ENCODE data around the gene SMAD2. TPM values are rescaled to one million over a fixed set of nuclear protein-coding genes. Genes with fewer than 3 reads are reported as not detected.

Gene SMAD2
- total RNA-seq, 5 donors from 2014 or later (not counting 1 experiment from before 2014, with no cell fraction given) = 110 to 129 (median 115) TPM

DNA sequence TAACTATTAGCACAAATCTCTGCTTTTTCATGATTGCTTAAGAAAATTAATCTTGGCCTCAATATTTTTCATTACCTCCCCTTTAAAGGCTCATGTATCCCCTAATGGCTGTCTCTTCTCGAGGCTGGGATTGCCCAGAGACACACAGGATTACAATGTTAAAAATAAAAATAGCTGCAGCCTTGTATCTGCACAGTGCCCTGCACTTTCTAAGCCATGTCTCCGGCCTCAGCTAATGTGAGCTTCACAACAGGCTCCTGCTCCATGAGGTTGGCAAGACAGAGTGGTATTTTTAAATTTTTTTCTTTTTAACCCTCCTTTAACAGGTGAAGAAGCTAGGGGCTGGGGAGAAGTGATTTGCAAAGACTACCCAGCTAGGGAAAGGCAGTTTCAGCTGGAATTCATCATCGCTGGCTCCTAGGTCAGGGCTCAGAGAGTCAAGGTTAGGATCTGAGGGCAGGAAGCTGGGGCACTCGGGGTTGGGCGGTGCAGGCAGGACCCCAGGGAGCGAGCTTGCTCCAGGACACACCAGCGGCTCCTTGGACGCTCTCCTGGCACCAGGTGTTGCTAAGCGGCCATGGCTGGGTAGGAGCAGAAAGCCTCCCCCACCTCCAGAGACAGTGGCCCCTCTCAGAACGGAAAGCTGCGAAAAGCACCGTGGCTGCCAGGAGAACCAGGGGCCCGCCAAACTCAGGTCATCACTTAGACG, 135.6 kb downstream of the SMAD2 start:
- Histone ChIP-seq H3K27ac (ENCODE audit: low read length) (no peak overlapping the region), H3K4me3 (ENCODE audit: control insufficient read depth in 1 of 2, extremely low read depth in 1 of 2, low read length in 1 of 2) (no peak overlapping the region), H3K4me1 (ENCODE audit: control insufficient read depth in 1 of 2, extremely low read depth in 1 of 2, insufficient read depth in 2 of 2, low read length in 2 of 2) (no peaks in the 10 kb centered on the region), H3K9me3 (no peaks in the 10 kb centered on the region), H3K36me3 (ENCODE audit: control insufficient read depth in 2 of 2, extremely low read depth in 1 of 2, insufficient read depth in 1 of 2, low read length in 1 of 2) (no peaks in the 10 kb centered on the region), H3K27me3 (replicated peaks in 1 of 2; ENCODE audit: control insufficient read depth in 2 of 2, extremely low read depth in 1 of 2, insufficient read depth in 2 of 2, low read length in 1 of 2) (peaks cover 0 to 25% of the 10 kb centered on the region in 2 experiments)
- DNase-seq (no peak), ATAC-seq (replicated peaks in 1 of 4) (no peak)
- CTCF ChIA-PET = no interaction called here
- Mint-ChIP-seq H3K36me3 (no peaks in the 10 kb centered on the region), H3K27ac (no peak overlapping the region), H3K27me3 (peaks cover 4 to 15% of the 10 kb centered on the region in 2 donors), H3K9me3 (no peaks in the 10 kb centered on the region), H3K4me3 (no peak overlapping the region), H3K4me1 (no peaks in the 10 kb centered on the region)
- WGBS (ENCODE audit: insufficient coverage) = 69% methylated on average over 10 of the region's 14 CpGs
- POLR2A ChIA-PET = no interaction called here

DNA sequence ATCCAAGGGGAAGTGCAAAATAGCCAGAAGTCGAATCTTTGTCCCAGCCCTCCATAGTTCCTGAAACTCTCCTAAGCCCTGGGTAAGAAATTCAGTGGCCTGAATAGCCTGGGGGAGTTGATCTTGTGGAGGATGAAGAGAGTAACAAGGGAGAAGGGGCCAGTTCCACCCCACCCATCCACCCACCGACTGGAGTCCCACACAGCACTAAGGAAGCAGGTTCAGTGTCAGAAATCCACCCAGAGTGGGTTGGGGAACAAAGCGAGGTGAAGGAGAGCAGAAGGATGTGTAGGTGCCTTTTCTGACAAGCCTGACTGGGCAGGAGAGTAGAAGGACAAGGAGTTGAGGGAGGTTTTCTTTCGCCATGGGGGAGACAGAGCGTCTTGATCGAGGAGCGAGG, 136.8 kb downstream of the SMAD2 start:
- Histone ChIP-seq H3K27ac (ENCODE audit: low read length) (no peak overlapping the region), H3K4me1 (ENCODE audit: control insufficient read depth in 1 of 2, extremely low read depth in 1 of 2, insufficient read depth in 2 of 2, low read length in 2 of 2) (no peaks in the 10 kb centered on the region), H3K36me3 (ENCODE audit: control insufficient read depth in 2 of 2, extremely low read depth in 1 of 2, insufficient read depth in 1 of 2, low read length in 1 of 2) (no peaks in the 10 kb centered on the region), H3K9me3 (no peaks in the 10 kb centered on the region), H3K4me3 (ENCODE audit: control insufficient read depth in 1 of 2, extremely low read depth in 1 of 2, low read length in 1 of 2) (no peak overlapping the region), H3K27me3 (replicated peaks in 1 of 2; ENCODE audit: control insufficient read depth in 2 of 2, extremely low read depth in 1 of 2, insufficient read depth in 2 of 2, low read length in 1 of 2) (peaks cover 0 to 21% of the 10 kb centered on the region in 2 experiments)
- no peak for ATAC-seq (replicated peaks in 1 of 4)
- Mint-ChIP-seq H3K9me3 (no peaks in the 10 kb centered on the region), H3K36me3 (no peaks in the 10 kb centered on the region), H3K27ac (no peak overlapping the region), H3K27me3 (peaks cover 4 to 20% of the 10 kb centered on the region in 2 donors), H3K4me3 (no peak overlapping the region), H3K4me1 (no peaks in the 10 kb centered on the region)
- no peak for DNase-seq
- ChIA-PET CTCF (interaction anchor here in 1 of 2 donors (0.5 kb wide), 1 partner anchor 213 kb away, joined by 11 read pairs; no protein-coding TSS in a partner anchor), POLR2A (no interaction called here)
- 85% methylated on average over 5 of the region's 7 CpGs for WGBS (ENCODE audit: insufficient coverage)

DNA sequence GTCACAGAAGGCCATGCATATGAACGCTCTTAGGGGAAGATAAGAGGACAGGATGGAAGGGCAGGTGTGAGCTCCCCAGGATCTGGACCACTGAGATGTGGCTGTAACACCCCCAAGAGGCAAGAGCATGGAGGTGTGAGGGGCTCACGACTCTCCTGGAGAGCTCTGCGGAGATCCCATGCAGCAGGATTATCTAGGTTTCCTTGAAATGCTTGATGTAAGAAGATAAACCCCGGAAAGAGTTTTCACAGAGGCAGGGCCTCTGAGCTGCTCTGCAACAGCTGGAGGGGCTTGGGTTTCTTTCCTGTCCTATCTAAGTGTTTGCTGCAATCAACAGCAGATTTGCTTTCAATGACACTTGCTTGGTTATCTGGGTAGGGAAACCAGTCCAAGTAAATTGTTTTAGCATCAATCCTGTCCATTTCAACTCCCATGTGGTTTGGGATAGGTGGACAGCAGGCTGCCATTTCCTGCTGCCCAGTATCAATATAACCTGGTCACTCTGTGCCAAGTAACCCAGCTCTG, 138.9 kb downstream of the SMAD2 start:
- no peak for DNase-seq
- CTCF ChIA-PET = no interaction called here
- no peak overlapping the region for H3K4me3 ChIP-seq (ENCODE audit: control insufficient read depth in 1 of 2, extremely low read depth in 1 of 2, low read length in 1 of 2)
- ATAC-seq (replicated peaks in 1 of 4) = no peak
- no peak overlapping the region for H3K27ac Mint-ChIP-seq
- H3K4me3 Mint-ChIP-seq = no peak overlapping the region
- H3K9me3 Mint-ChIP-seq = no peaks in the 10 kb centered on the region
- H3K4me1 Mint-ChIP-seq = no peaks in the 10 kb centered on the region
- no peaks in the 10 kb centered on the region for H3K36me3 ChIP-seq (ENCODE audit: control insufficient read depth in 2 of 2, extremely low read depth in 1 of 2, insufficient read depth in 1 of 2, low read length in 1 of 2)
- H3K36me3 Mint-ChIP-seq = no peaks in the 10 kb centered on the region
- H3K9me3 ChIP-seq = no peaks in the 10 kb centered on the region
- H3K27me3 Mint-ChIP-seq = peaks cover 13 to 21% of the 10 kb centered on the region in 2 donors
- H3K27ac ChIP-seq (ENCODE audit: low read length) = no peak overlapping the region
- POLR2A ChIA-PET = no interaction called here
- H3K4me1 ChIP-seq (ENCODE audit: control insufficient read depth in 1 of 2, extremely low read depth in 1 of 2, insufficient read depth in 2 of 2, low read length in 2 of 2) = no peaks in the 10 kb centered on the region
- peaks cover 0 to 19% of the 10 kb centered on the region in 2 experiments for H3K27me3 ChIP-seq (replicated peaks in 1 of 2; ENCODE audit: control insufficient read depth in 2 of 2, extremely low read depth in 1 of 2, insufficient read depth in 2 of 2, low read length in 1 of 2)
- 75% methylated on average over 3 of the region's 4 CpGs for WGBS (ENCODE audit: insufficient coverage)

DNA sequence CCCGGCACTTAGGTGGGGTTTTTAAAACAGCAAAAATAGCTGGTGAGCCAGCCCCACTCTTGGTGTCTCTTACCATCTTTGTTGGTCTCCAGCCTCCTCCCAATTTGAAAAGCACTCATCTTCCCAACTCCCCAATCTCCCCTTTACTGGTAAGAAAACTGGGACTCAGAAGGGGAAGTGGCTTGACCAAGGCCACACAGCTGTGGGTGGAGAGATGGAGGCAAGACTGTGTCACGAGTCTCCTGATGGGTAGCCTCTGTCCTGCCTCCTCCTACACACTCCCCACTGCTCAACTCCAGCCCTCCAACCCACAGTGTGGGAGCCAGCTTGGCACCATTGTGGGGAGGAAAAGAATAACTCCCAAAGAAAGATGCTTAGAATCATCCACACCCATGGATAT, 140.4 kb downstream of the SMAD2 start:
- no peak for ATAC-seq (replicated peaks in 1 of 4)
- Histone ChIP-seq H3K9me3 (no peaks in the 10 kb centered on the region), H3K27me3 (replicated peaks in 1 of 2; ENCODE audit: control insufficient read depth in 2 of 2, extremely low read depth in 1 of 2, insufficient read depth in 2 of 2, low read length in 1 of 2) (peaks cover 0 to 12% of the 10 kb centered on the region in 2 experiments), H3K4me3 (ENCODE audit: control insufficient read depth in 1 of 2, extremely low read depth in 1 of 2, low read length in 1 of 2) (no peak overlapping the region), H3K4me1 (ENCODE audit: control insufficient read depth in 1 of 2, extremely low read depth in 1 of 2, insufficient read depth in 2 of 2, low read length in 2 of 2) (no peaks in the 10 kb centered on the region), H3K27ac (ENCODE audit: low read length) (no peak overlapping the region), H3K36me3 (ENCODE audit: control insufficient read depth in 2 of 2, extremely low read depth in 1 of 2, insufficient read depth in 1 of 2, low read length in 1 of 2) (no peaks in the 10 kb centered on the region)
- no peaks in the 10 kb centered on the region for H3K4me1 Mint-ChIP-seq
- ChIA-PET POLR2A (no interaction called here), CTCF (no interaction called here)
- peaks cover 2 to 12% (median 5%) of the 10 kb centered on the region in 3 donors for H3K9me3 Mint-ChIP-seq
- peaks cover 4% of the 10 kb centered on the region for H3K36me3 Mint-ChIP-seq
- DNase-seq = no peak
- no peak overlapping the region for H3K4me3 Mint-ChIP-seq
- peaks cover 15 to 21% of the 10 kb centered on the region in 2 donors for H3K27me3 Mint-ChIP-seq
- 100% methylated on average over 1 of the region's 2 CpGs for WGBS (ENCODE audit: insufficient coverage)
- H3K27ac Mint-ChIP-seq = no peak overlapping the region

DNA sequence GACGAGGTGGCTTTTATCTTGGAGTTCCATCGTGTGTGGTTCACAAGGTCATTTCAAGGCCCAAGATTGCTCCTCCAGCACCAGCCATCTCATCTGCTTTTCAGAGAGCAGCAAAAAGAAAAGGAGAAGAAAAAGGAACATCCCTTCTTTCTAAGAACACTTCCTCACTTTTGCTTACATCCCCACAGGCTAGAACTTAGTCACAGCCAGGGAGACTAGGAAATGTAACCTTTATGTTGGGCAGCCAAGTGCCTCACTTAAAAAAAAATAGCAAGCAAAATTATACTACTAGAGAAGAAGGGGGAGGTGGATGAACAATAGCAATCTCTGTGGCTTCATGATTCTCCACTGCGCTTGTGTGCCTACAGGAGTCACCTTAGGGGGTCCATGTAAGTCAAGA, 141.8 kb downstream of the SMAD2 start:
- H3K4me1 ChIP-seq (ENCODE audit: control insufficient read depth in 1 of 2, extremely low read depth in 1 of 2, insufficient read depth in 2 of 2, low read length in 2 of 2) = no peaks in the 10 kb centered on the region
- Mint-ChIP-seq H3K27me3 (peaks cover 15 to 17% of the 10 kb centered on the region in 2 donors), H3K4me1 (no peaks in the 10 kb centered on the region), H3K4me3 (no peak overlapping the region), H3K27ac (no peak overlapping the region), H3K9me3 (peaks cover 9 to 24% (median 11%) of the 10 kb centered on the region in 3 donors), H3K36me3 (peaks cover 4% of the 10 kb centered on the region)
- peaks cover 0 to 7% of the 10 kb centered on the region in 2 experiments for H3K27me3 ChIP-seq (replicated peaks in 1 of 2; ENCODE audit: control insufficient read depth in 2 of 2, extremely low read depth in 1 of 2, insufficient read depth in 2 of 2, low read length in 1 of 2)
- DNase-seq (no peak), ATAC-seq (replicated peaks in 1 of 4) (no peak)
- H3K36me3 ChIP-seq (ENCODE audit: control insufficient read depth in 2 of 2, extremely low read depth in 1 of 2, insufficient read depth in 1 of 2, low read length in 1 of 2) = no peaks in the 10 kb centered on the region
- ChIA-PET POLR2A (no interaction called here), CTCF (no interaction called here)
- H3K9me3 ChIP-seq = peaks cover 3% of the 10 kb centered on the region
- WGBS (ENCODE audit: insufficient coverage) = 60% methylated on average over 1 of the region's 3 CpGs
- no peak overlapping the region for H3K27ac ChIP-seq (ENCODE audit: low read length)
- H3K4me3 ChIP-seq (ENCODE audit: control insufficient read depth in 1 of 2, extremely low read depth in 1 of 2, low read length in 1 of 2) = no peak overlapping the region

DNA sequence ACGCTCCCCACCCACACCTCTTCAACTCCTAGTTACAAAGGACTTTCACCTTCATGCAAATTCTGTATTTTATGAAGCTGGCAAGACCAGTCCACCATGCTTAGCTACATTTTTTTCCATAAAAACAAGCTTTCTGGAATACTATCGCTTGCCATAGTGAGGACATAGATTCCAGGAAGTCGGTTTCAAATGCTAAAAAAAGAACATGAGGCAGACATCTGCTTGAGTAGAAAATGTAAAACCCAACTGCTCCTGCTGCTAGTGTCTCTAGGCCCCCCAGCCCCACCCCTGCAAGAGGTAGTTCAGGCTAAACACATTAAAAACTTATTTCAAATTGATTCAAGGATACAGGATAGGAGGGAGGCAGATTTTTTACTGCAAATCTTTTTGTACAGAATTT, 148.9 kb downstream of the SMAD2 start:
- Histone ChIP-seq H3K4me3 (ENCODE audit: control insufficient read depth in 1 of 2, extremely low read depth in 1 of 2, low read length in 1 of 2) (no peak overlapping the region), H3K36me3 (ENCODE audit: control insufficient read depth in 2 of 2, extremely low read depth in 1 of 2, insufficient read depth in 1 of 2, low read length in 1 of 2) (no peaks in the 10 kb centered on the region), H3K9me3 (peaks cover 3% of the 10 kb centered on the region), H3K4me1 (ENCODE audit: control insufficient read depth in 1 of 2, extremely low read depth in 1 of 2, insufficient read depth in 2 of 2, low read length in 2 of 2) (no peaks in the 10 kb centered on the region), H3K27ac (ENCODE audit: low read length) (no peak overlapping the region), H3K27me3 (replicated peaks in 1 of 2; ENCODE audit: control insufficient read depth in 2 of 2, extremely low read depth in 1 of 2, insufficient read depth in 2 of 2, low read length in 1 of 2) (peaks cover 0 to 8% of the 10 kb centered on the region in 2 experiments)
- 100% methylated on average over 3 of the region's 3 CpGs for WGBS (ENCODE audit: insufficient coverage)
- Mint-ChIP-seq H3K9me3 (peaks cover 9 to 25% (median 14%) of the 10 kb centered on the region in 3 donors), H3K36me3 (peaks cover 4% of the 10 kb centered on the region), H3K4me3 (no peak overlapping the region), H3K27me3 (peaks cover 8 to 19% of the 10 kb centered on the region in 2 donors), H3K4me1 (no peaks in the 10 kb centered on the region), H3K27ac (no peak overlapping the region)
- DNase-seq (no peak), ATAC-seq (replicated peaks in 1 of 4) (no peak)
- ChIA-PET CTCF (no interaction called here), POLR2A (no interaction called here)
